Loucy (cell line): Measurements from ENCODE around the gene JOSD2.

Experiments
- H2AFZ ChIP-seq: fragments of 200-600 bp; sonication (generic); 2 replicates; pipeline ENCODE4 v1.6.0; 2016; ENCODE audit warnings: antibody characterized with exemption, mild to moderate bottlenecking, low read length, moderate library complexity
- H3F3A ChIP-seq: fragments of 200-600 bp; 2 replicates; pipeline ENCODE4 v1.6.0; 2016; ENCODE audit warnings: antibody characterized with exemption, low read depth, mild to moderate bottlenecking
- H3K27me3 ChIP-seq: fragments of 200-600 bp; sonication (generic); 2 replicates; pipeline ENCODE4 v1.6.1; 2014; ENCODE audit warnings: low read length, mild to moderate bottlenecking; ENCODE audit not compliant: insufficient read depth, poor library complexity, severe bottlenecking
- H3K36me3 ChIP-seq: fragments of 200-600 bp; sonication (generic); 2 replicates; pipeline ENCODE4 v1.6.1; 2016; ENCODE audit warnings: low read length; ENCODE audit not compliant: insufficient read depth
- H3K4me1 ChIP-seq: fragments of 200-600 bp; sonication (generic); 2 replicates; pipeline ENCODE4 v1.5.1; 2014; ENCODE audit warnings: low read length, mild to moderate bottlenecking; ENCODE audit not compliant: insufficient read depth, poor library complexity, severe bottlenecking
- H3K4me2 ChIP-seq: fragments of 200-600 bp; sonication (generic); 2 replicates; pipeline ENCODE4 v1.6.0; 2014; ENCODE audit warnings: antibody characterized with exemption, low read length, low read depth, mild to moderate bottlenecking; ENCODE audit not compliant: poor library complexity, severe bottlenecking
- H3K4me3 ChIP-seq: fragments of 200-600 bp; sonication (generic); 2 replicates; pipeline ENCODE4 v1.5.1; 2014; ENCODE audit warnings: low read length, mild to moderate bottlenecking, mixed read lengths; ENCODE audit not compliant: poor library complexity, severe bottlenecking
- H3K79me2 ChIP-seq: fragments of 200-600 bp; sonication (generic); 2 replicates; pipeline ENCODE4 v1.6.1; 2014; ENCODE audit warnings: low read length; ENCODE audit not compliant: insufficient read depth
- H3K9ac ChIP-seq: fragments of 200-600 bp; sonication (generic); 2 replicates; pipeline ENCODE4 v1.6.0; 2014; ENCODE audit warnings: mild to moderate bottlenecking, low read depth, low read length, moderate library complexity; ENCODE audit not compliant: poor library complexity, severe bottlenecking
- H3K9me2 ChIP-seq: fragments of 200-600 bp; sonication (generic); replicated peaks from 2 replicates; pipeline ENCODE4 v1.6.1; 2016; ENCODE audit warnings: low read depth, low read length, mixed read lengths
- H3K9me3 ChIP-seq: fragments of 200-600 bp; sonication (generic); 2 replicates; pipeline ENCODE4 v1.6.1; 2014; ENCODE audit warnings: mild to moderate bottlenecking, antibody characterized with exemption, low read length, low read depth; ENCODE audit not compliant: insufficient read depth
- H4K20me1 ChIP-seq: fragments of 200-600 bp; sonication (generic); 2 replicates; pipeline ENCODE4 v1.6.0; 2014; ENCODE audit warnings: antibody characterized with exemption, low read length, mild to moderate bottlenecking; ENCODE audit not compliant: insufficient read depth, poor library complexity, severe bottlenecking
- CTCF ChIP-seq: fragments of 200-600 bp; sonication (generic); conservative IDR thresholded peaks from 2 replicates; pipeline ENCODE4 v1.5.1; 2014; ENCODE audit warnings: mild to moderate bottlenecking, antibody characterized with exemption, low read length
- EZH2phosphoT487 ChIP-seq: fragments of 200-600 bp; IDR thresholded peaks from 2 replicates; pipeline ENCODE4 v1.6.1; 2018; ENCODE audit warnings: antibody characterized with exemption, mild to moderate bottlenecking, moderate library complexity, borderline replicate concordance

Gene JOSD2

GRCh38 chr19:50549059-50549926, 38.3 kb upstream of the JOSD2 start:
- Histone ChIP-seq H2AFZ (no peak overlapping the region), H3K9me2 (no peaks in the 10 kb centered on the region), H3K9me3 (no peaks in the 10 kb centered on the region), H3K4me2 (no peak overlapping the region), H3K79me2 (no peaks in the 10 kb centered on the region), H3K27me3 (no peaks in the 10 kb centered on the region), H3K9ac (no peak overlapping the region), H4K20me1 (no peaks in the 10 kb centered on the region), H3F3A (no peaks in the 10 kb centered on the region), H3K4me3 (no peak overlapping the region), H3K36me3 (no peaks in the 10 kb centered on the region), H3K4me1 (no peaks in the 10 kb centered on the region)
- TF ChIP-seq EZH2phosphoT487 (no peak), CTCF (no peak)

- Histone ChIP-seq H3K9me2 (no peaks in the 10 kb centered on the region), H4K20me1 (no peaks in the 10 kb centered on the region), H3K4me1 (no peaks in the 10 kb centered on the region), H3K4me3 (no peak overlapping the region), H3K27me3 (no peaks in the 10 kb centered on the region), H3K4me2 (no peak overlapping the region), H3K9ac (no peak overlapping the region), H3K9me3 (no peaks in the 10 kb centered on the region), H3F3A (no peaks in the 10 kb centered on the region), H2AFZ (no peak overlapping the region), H3K79me2 (no peaks in the 10 kb centered on the region), H3K36me3 (no peaks in the 10 kb centered on the region)
- TF ChIP-seq CTCF (no peak), EZH2phosphoT487 (no peak)
Observed at GRCh38 chr19:50548191-50549058, 37.4 kb upstream of the JOSD2 start.

- H3K9ac ChIP-seq: no peak overlapping the region
- no peak overlapping the region for H3K4me3 ChIP-seq
- TF ChIP-seq CTCF: no peak
- no peak for TF ChIP-seq EZH2phosphoT487
Observed at GRCh38 chr19:50547385-50548190, 36.6 kb upstream of the JOSD2 start.

More at GRCh38 chr19:50547385-50548190, 36.6 kb upstream of the JOSD2 start:
- H3F3A ChIP-seq: no peaks in the 10 kb centered on the region
- no peaks in the 10 kb centered on the region for H3K9me2 ChIP-seq
- H2AFZ ChIP-seq: no peak overlapping the region
- no peaks in the 10 kb centered on the region for H3K27me3 ChIP-seq
- no peaks in the 10 kb centered on the region for H4K20me1 ChIP-seq
- H3K36me3 ChIP-seq: no peaks in the 10 kb centered on the region
- H3K79me2 ChIP-seq: no peaks in the 10 kb centered on the region
- no peak overlapping the region for H3K4me2 ChIP-seq
- no peaks in the 10 kb centered on the region for H3K4me1 ChIP-seq
- H3K9me3 ChIP-seq: no peaks in the 10 kb centered on the region
